Liver (tissue), 3 donors: ENCODE results near the gene PIK3CA.

Experiments used
- ATF3 ChIP-seq: IDR thresholded peaks from 2 replicates; pipeline ENCODE4 v1.6.1; 2016; ENCODE audit warnings: antibody characterized with exemption
- CTCF ChIP-seq: fragments of 150-350 bp; IDR thresholded peaks from 2 replicates; pipeline ENCODE4 v1.5.1; 2017; ENCODE audit warnings: improper control_type of control experiment, low read depth, low read length; ENCODE audit not compliant: missing input control
- EGR1 ChIP-seq, 2 donors: IDR thresholded peaks; 2 replicates each; pipeline ENCODE4 v1.6.1; 2016 to 2018; ENCODE audit warnings: antibody characterized with exemption in 2 of 2, low read depth in 2 of 2
- FOXA1 ChIP-seq: IDR thresholded peaks from 2 replicates; pipeline ENCODE4 v1.6.1; 2016; ENCODE audit warnings: antibody characterized with exemption
- HNF4G ChIP-seq: IDR thresholded peaks from 2 replicates; pipeline ENCODE4 v1.6.1; 2016; ENCODE audit warnings: antibody characterized with exemption
- JUND ChIP-seq, 2 donors: IDR thresholded peaks; 2 replicates each; pipeline ENCODE4 v1.6.1; 2016; ENCODE audit warnings: antibody characterized with exemption in 2 of 2
- MAX ChIP-seq: IDR thresholded peaks from 2 replicates; pipeline ENCODE4 v1.6.1; 2016; ENCODE audit warnings: antibody characterized with exemption
- NR2F2 ChIP-seq: IDR thresholded peaks from 2 replicates; pipeline ENCODE4 v1.6.1; 2016; ENCODE audit warnings: antibody characterized with exemption
- RAD21 ChIP-seq, 2 donors: IDR thresholded peaks; 2 replicates each; pipeline ENCODE4 v1.6.1; 2016; ENCODE audit warnings: antibody characterized with exemption in 2 of 2, mild to moderate bottlenecking in 2 of 2
- REST ChIP-seq: IDR thresholded peaks from 2 replicates; pipeline ENCODE4 v1.6.1; 2016; ENCODE audit warnings: antibody characterized with exemption, mild to moderate bottlenecking
- SP1 ChIP-seq: IDR thresholded peaks from 2 replicates; pipeline ENCODE4 v1.6.1; 2018; ENCODE audit warnings: antibody characterized with exemption, mild to moderate bottlenecking
- TAF1 ChIP-seq: conservative IDR thresholded peaks from 2 replicates; pipeline ENCODE4 v1.6.1; 2016; ENCODE audit warnings: antibody characterized with exemption, mild to moderate bottlenecking
- YY1 ChIP-seq: IDR thresholded peaks from 2 replicates; pipeline ENCODE4 v1.6.1; 2016; ENCODE audit warnings: antibody characterized with exemption, mild to moderate bottlenecking
- ZBTB33 ChIP-seq: IDR thresholded peaks from 2 replicates; pipeline ENCODE4 v1.6.1; 2016; ENCODE audit warnings: antibody characterized with exemption
- donor health status: healthy.
- donor health status: healthy.

- TF ChIP-seq CTCF (no peak), RAD21 (IDR thresholded peaks at IDR 0.05) (no peak), EGR1 (IDR thresholded peaks at IDR 0.05; ENCODE audit: low read depth in 2 of 2) (no peak), HNF4G (no peak), MAX (no peak), ZBTB33 (no peak), JUND (IDR thresholded peaks at IDR 0.05) (no peak), SP1 (no peak), REST (no peak), TAF1 (no peak), FOXA1 (no peak), NR2F2 (no peak), YY1 (no peak), ATF3 (no peak)
These were observed 141.1 kb downstream of the PIK3CA start for GRCh38 chr3:179289295-179289694.
